Measurements from ENCODE around the gene TMEM258.

- no peak for TF ChIP-seq CTCF (IDR thresholded peaks at IDR 0.05)
- TF ChIP-seq POLR2A (IDR thresholded peaks at IDR 0.05), result no peak
These were observed 42.1 kb upstream of the TMEM258 start for GRCh38 chr11:61834278-61835048.
